ENCODE data around the gene CDC42BPA.

CDC42BPA gene

DNA sequence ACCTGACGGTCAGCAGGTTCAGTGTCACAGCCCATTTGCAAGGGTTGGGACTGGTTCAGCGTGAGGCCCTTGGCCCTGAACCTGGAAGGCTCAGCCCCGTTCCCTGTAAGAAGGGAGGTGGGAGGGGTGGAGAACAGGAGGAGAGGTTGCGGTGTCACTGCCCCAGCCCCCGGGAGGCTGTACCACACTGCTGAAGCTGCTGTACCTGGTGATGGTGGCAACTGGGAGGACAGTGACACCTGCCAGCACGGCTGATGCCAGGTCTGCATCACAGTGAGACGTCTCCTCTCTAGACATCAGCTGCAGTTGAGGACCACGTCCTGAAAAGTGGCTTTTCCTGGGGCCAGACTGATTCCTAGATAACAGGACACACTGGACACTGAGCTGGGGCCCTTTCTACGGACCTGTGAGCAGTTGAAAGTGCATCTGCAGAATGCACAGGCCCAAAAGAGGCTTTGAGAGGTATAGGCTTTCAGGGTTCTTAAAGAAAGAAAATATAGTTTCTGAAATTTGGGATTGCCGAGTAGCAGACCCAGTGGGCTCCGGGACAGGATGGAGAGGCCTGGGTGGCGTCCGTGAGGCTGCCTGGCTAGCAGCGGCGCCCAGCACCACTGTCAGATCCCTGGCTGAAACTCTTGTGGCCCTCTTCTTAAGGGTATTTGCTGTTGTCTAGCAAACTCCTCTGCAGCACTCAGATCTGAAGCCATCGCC is 330.5 kb downstream of the CDC42BPA start:
- no peak for FAIRE-seq

DNA sequence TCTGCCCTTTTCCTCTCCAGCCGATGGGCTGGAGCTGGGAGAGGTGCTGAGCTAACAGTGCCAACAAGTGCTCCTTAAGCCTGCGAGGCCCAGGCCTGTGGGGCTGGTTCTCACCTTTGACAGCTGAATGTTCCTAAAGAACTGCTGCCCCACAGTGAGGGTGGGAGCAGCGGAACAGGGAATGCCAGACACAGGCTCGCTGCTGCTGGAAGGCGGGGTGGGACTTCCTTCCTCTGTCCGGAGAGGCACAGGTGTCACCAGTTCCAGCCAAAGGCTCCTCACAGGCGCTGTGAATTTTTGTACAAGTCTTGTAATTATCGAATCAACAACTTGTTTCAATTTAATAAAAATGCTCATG is 331.1 kb downstream of the CDC42BPA start:
- no peak for FAIRE-seq

GRCh38 chr1:226986496-226987178 is 331.7 kb downstream of the CDC42BPA start:
- no peak for FAIRE-seq

GRCh38 chr1:226985839-226986463 is 332.3 kb downstream of the CDC42BPA start:
- FAIRE-seq: no peak

GRCh38 chr1:226985239-226985838 is 333.0 kb downstream of the CDC42BPA start:
- no peak for FAIRE-seq

DNA sequence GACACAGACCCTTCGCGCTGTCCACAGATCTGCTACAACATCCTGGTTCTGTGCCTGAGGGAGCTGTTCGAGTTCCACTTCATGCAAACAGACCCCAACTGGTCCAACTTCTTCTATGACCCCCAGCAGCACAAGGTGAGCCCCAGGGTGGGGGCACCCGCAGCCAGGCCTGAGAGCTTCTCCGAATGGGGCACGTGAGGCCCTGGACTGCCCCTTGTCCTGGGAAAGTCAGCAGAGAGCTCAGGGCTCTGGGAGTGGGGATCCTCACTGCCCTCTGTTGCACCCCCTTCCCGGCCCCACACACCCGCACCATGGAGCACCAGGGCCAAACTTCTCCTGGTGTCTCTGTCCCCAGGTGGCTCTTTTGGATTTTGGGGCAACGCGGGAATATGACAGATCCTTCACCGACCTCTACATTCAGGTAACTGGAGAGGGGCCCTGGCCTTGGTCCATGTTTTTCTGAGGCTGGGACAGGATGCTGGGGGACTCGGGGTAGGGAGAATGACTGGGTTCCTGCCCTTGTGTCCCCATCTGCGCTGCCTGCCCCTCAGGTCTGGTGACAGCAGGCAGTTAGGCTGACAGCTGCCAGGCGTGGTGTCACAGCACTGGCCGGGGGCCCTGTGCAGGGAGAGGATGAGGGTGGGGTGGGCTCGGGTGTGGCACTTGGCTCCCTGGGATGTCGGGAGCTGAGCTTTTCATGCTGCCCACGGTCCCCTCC is 333.6 kb downstream of the CDC42BPA start:
- no peak for FAIRE-seq

GRCh38 chr1:226983992-226984364 is 334.3 kb downstream of the CDC42BPA start:
- FAIRE-seq: no peak

DNA sequence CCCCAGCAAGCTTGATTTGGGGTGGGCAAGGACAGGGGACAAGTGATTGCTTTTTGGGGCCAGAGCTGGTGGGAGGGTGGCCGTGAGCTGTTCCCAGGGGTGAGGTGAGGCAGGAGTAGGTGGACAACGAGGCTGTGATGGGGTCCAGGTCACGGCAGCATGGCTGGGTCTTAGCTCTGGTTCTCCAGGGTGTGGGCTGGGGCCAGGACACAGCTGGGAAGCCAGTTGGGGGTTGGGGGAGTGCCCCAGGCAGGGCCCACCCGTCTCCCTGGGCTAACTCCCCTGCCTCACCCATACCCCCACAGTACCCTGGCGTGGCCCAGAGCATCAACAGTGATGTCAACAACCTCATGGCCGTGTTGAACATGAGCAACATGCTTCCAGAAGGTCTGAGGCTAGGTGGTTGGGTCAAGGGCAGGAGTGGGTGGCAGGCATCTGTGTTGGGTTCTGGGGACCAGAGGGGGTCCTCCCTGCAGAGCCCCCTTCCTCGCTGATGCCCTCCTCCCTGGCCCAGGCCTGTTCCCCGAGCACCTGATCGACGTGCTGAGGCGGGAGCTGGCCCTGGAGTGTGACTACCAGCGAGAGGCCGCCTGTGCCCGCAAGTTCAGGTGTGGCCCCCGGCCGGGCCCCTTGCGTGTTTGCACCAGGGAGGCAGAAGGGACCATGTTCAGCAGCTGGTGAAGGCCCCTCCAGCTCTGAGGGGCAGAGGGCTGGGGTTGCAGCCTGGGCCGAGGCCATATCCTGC is 334.9 kb downstream of the CDC42BPA start:
- no peak for FAIRE-seq

DNA sequence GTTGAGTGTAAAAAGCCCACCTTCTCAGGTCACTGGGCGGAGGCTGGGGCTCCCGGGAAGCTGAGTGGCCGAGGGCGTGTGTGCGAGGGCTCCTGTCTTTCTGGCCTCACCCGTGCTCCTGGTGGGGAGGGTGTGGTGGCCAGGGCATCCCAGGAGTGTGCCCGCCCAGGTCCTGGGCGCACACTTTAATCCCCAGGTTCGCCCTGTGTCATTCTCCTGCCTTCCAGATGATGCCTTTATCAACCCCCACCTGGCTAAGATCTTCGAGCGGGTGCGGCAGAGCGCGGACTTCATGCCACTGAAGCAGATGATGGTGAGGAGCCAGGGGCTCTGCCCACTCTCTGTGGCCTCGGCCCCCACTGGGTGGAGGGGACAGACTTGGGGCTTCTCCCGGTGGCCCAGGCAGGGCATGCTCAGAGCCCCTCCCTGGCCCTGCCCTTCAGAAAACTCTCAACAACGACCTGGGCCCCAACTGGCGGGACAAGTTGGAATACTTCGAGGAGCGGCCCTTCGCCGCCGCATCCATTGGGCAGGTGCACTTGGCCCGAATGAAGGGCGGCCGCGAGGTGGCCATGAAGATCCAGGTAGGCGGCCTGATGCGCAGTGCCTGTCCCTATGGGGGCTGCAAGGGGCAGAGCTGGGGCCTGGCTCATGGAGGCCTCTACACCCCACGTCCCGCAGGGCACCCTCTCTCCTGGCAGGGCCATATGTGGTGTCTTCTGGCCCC is 335.7 kb downstream of the CDC42BPA start:
- no peak for FAIRE-seq

- FAIRE-seq: no peak
Observed at GRCh38 chr1:226981838-226982237, 336.5 kb downstream of the CDC42BPA start.

GRCh38 chr1:226981386-226981817 is 336.9 kb downstream of the CDC42BPA start:
- no peak for FAIRE-seq

DNA sequence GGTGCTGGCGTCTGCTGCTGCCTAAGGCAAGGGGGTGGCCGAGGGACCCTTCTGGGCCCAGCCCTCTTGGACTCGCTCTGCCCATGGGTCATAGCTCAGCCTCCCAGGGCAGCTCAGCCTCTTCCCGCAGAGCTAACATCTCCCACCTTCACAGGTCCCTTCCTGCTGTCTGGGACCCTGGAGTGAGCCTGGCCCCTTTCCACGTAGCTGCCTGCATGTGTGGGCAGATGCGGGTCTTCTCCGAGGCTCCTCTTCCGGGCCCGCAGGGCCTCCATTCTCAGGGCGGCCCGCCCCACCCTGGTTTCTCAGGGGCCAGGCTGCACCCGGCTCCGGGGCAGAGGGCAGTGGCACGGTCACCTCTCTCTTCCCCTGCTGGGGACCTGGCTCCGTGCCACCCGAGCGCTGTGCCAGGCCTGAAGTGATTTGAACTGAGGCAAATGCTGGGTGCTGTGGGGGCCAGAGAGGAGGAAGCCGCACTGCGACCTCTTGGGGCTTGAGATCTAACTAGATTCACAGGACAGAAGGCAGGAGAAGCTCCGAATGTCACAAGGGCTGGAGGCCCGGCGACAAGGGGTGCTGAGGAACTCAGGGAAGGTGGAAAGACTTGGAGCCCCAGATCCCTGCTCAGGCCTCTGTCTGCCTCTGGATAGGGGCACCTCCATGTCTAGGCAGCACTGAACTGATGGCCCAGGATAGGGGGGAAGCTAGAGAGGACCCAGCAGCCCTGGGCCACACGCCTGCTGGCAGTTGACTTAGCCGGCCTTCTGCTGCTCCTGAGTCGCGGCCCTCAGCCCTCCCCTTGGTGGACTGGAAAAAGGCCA is 337.5 kb downstream of the CDC42BPA start:
- FAIRE-seq: no peak

DNA sequence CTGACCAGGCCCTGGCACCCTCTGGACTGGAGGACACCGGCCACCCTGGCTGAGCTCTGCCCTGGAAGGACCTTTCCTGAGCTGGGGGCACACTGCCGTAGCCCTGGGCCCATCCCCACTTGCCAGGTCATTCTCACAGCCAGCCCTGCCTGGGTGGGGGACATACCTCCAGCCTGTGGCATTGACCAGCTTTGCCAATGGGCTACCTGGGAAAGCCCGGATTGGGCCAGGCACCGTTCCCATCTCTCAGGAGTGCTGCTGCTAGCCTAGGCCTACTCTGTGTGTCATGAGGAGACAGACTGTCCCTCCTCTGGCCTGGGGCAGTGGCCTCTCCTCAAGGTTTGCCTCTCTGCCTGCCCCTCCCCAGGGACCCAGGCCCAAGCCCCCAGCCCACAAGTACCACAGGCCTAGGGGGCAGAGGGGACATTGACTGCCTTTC is 338.2 kb downstream of the CDC42BPA start:
- FAIRE-seq: no peak

DNA sequence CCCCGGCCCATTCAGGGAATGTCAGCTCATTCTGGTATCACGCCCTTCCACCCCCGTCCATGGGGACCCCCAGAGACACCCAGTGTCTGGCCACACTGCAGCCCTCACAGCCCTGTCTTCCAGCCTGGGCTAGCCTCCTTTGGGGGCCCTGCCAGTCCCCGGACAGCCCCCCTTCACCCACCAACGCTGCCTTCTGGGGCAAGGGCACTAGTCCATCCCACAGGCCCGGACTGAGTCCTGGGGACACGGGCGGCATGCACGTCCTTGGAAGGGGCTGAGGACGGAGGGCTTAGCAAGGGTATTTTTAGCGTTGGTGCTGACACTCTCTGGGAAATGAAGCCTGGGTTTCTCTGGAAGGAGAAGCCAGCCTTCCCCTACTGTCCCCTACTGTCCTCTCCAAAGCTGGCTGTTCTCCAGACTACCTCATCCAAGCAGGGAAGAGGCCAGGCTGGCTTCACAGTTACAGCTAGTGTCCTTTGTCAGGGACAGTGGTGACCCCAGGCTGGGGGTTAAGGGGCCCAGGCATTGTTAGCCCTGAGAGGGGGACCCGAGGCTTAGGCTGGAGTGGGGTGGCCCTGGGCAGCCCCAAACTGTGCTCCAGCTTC is 338.7 kb downstream of the CDC42BPA start:
- no peak for FAIRE-seq

DNA sequence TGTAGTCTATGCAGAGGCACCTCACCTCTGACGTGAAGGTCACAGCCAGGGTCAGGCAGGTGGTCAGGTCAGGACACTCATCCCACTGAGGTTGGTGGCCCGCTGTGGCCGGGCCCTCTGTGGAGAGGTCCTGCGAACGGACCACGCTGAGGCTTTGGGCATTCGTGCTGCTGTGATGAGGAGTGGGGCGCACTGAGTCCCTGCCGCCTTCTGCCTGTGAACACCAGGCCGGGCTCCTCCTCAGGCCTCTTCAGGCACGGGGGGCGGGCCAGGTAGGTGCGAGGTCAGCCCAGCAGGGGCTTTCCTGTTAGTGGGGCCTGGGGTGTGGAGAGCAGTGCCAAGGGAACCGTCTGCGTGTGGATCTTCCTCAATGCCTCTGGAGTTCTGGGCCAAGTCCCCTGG is 339.2 kb downstream of the CDC42BPA start:
- FAIRE-seq: no peak

- no peak for FAIRE-seq
Observed at GRCh38 chr1:226978432-226979114, 339.7 kb downstream of the CDC42BPA start.

DNA sequence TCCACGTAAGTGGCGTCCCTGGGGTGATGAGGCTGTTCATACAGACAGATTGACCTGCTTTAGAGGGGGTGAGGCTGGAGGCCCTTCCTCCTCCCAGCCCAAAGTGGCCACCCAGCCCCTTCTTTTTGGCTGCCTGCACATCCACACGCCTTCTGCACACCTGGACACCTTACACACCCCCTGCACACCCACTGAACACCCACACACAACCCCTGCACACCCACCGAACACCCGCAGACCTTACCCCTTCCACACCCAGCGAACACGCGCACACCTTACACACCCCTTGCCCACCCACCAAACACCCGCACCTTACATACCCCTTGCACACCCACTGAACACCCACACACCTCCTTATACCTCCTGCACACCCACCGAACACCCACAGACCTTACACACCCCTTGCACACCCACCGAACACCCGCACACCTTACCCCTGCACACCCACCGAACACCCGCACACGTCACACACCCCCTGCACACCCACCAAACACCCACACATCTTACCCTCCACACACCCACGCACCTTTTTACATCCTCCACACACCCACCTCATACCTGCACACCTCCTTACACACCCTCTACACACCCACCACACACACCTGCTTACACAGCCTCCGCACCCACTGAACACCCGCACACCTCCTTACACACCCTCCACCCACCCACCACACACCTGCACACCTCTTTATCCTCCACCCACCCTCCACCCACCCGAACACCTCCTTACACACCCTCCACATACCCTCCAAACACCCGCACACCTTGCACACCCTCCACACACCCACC is 340.5 kb downstream of the CDC42BPA start:
- FAIRE-seq: no peak

DNA sequence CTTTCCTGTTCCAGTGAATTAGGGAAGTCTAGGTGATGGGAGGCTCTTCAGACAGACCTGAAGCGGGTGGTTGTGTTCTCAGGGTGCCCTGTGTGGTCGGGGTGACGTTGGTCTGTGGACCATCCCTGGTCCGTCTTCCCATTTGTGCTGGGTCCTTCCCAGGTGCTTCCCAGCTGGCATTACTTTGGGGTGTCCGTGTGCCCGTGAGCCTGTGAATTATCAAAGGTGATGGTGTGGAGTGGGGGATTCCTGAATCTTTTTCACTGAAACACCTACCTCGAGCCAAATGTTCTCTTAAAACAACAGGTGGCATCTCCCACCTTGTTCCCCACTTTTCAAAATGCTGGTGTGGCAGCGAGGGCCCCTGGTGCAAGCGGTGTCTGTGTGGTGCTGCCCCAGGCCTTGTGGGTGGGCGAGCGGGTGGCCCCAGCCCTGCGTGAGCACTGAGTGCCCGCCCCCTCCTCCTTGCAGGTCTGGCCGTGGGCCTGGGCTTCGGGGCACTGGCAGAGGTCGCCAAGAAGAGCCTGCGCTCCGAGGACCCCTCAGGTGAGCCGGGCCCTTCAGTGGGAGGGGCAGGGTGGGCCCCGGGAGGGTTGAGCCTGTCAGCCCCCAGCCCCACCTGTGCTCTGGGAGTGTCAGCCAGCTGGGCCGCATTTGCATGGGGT is 341.2 kb downstream of the CDC42BPA start:
- FAIRE-seq: no peak
